ENCODE measurements around the gene IGLL5.
"Not testable (repeated sequence)": the region's sequence is repeated elsewhere in the genome, so short reads cannot be mapped to it uniquely, and the experiment has no call there.

Gene IGLL5

GRCh38 chr22:22916952-22917290 is 29.3 kb downstream of the IGLL5 start:
- DNase-seq = no peak

- DNase-seq = no peak
Observed at GRCh38 chr22:22917377-22917776, 29.8 kb downstream of the IGLL5 start.

DNA sequence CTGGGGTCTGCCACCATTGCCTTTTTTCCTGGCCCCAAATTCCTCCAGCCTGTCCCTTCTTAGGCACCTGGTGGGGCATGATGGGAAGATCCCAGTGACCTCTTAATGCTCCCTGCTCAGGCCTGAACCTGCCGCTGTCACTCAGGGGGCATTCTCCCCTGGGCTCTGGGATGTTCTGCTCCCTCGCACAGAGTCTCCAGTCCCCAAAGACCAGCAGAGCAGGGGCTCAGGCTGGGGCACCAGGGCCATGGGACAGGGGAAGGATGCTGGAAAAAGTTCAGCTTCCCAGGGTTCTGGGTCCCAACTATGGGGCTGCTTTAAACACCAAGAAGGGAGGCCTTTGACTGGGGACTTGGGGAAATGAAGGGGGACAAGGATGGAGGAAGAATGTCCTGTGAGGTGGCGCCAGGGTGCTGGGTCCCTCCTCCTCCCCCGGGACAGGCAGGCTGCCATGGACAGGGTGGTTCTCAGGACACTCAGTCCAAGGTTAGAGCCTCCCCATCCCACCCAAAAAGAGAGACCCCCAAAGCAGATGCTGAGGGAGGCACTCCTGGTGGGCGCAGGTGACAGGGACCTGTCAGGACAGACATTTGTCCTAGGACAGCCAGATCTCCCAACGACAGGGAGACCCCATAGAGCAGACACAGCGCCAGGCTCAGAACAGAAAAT is 30.8 kb downstream of the IGLL5 start:
- DNase-seq = no peak

DNA sequence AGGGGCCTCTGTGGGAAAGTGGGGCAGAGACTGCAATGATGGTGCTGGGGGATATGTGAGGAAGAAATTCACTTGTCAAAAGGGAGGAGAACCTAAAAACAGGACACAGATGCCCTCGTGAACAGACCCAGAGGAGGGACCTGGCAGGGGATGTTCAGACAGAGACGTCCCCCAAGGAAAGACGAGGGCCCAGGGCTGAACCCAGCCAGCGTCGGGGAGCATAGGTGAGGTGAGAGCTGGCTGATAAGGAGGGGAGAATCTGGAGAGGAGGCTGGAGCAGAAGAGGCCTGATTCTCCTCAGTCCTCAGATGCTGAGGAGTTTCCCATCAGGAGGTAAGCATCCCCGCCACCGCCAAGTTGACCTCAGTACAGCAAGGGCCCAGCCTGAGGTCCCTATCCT is 31.4 kb downstream of the IGLL5 start:
- DNase-seq = no peak

DNA sequence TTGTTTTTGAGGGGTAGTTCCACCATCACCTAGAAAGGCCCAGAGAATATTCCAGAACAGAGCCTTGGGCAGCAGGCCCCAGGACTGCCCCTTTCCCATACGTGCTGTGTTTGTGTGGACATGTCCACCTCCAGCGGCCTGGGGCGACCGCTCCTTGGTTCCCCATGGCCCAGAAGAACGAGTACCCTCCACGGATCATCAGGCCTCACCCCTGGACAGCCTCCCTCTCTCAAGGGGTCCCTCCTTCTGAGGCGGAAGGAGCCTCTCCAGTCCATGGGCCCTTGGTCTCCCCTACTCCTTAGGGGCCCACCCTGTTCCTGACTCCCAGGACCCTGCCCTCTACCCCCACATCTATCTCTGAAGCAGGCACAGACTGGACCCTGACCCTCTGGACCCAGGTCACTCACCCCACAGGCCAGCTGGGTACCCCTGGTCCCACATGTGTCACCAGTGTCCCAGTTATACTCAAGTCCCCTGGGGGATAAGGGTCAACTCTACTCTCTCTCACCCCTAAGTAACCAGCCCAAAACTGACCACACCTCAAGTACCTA is 32.6 kb downstream of the IGLL5 start:
- no peak for DNase-seq

GRCh38 chr22:22920910-22921550 is 33.4 kb downstream of the IGLL5 start:
- DNase-seq = no peak

GRCh38 chr22:22921575-22921974 is 34.0 kb downstream of the IGLL5 start:
- DNase-seq = no peak

DNA sequence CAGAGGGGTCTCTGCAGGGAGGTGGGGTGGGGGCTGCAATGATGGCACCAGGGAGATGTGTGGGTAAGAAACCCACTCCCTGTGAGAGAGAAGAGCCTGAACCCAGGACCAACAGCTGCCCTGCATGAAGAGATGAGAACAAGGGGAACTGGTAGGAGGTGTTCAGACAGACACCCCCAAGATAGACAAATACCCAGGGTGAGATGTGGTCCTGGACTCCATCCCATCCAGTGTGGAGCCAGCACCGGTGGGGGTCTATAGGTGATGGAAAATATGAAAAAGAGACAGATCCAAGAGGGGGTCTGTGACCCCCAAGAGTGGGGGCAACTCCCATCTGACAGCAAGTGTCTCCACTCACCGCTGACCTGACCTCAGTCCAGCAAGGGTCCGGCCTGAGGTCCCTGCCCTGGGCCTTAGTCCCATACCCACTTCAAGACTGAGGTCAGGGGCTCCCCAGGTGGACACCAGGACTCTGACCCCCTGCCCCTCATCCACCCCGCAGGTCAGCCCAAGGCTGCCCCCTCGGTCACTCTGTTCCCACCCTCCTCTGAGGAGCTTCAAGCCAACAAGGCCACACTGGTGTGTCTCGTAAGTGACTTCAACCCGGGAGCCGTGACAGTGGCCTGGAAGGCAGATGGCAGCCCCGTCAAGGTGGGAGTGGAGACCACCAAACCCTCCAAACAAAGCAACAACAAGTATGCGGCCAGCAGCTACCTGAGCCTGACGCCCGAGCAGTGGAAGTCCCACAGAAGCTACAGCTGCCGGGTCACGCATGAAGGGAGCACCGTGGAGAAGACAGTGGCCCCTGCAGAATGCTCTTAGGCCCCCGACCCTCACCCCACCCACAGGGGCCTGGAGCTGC is 34.7 kb downstream of the IGLL5 start:
- DNase-seq = not testable (repeated sequence)

DNA sequence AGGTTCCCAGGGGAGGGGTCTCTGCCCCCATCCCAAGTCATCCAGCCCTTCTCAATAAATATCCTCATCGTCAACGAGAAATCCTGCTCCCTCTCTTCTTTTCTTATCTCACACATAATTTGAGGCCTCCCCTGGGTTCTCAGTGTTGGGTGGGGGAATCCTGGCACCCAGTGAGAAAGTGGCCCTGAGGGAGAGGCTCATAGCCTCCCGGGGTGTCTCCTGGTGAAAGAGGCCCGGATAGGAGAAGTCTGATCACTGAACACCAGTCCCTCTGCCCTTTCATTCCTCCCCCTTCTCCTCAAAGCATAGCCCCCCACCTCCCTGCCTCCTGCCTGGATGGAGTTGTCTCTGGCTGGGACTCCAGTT is 35.3 kb downstream of the IGLL5 start:
- no peak for DNase-seq

DNA sequence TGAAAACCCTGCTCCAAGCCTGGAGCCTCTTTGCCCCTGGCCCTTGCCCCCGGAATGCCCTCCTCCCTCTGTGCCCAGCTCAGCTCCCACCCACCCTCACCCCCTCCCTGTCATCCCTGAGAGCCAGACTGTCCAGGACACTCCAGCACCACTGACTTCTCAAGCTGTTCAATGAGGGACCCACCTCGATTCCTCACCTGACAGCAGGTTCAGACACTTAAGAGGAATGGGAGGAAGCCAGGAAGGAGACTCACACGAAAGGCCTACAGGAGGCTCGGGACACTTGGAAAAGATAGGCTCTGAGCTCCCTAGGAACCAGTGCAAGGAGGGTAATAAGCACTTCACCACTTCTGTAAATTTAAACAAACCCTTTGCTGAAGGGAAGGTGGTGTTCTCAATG is 35.8 kb downstream of the IGLL5 start:
- DNase-seq = no peak

DNA sequence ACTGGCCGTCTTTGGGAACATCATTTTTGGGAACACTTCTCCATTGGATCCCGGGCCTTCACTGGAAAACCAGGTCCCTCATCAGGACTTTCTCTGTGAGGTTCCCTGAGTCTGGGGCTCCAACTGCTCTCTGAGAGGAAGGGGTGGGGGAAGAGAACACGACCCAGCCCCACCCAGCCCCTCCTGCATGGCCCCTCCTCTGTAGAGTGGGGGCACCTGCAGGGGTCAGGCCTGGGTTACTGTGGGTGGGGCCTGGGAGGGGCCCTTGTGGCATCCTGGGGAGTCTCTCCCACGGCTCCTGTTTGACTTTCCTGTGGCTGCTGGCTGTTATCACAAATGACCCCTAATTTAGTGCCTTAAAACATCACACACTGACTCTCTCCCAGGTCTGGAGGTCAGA is 36.3 kb downstream of the IGLL5 start:
- DNase-seq = no peak

DNA sequence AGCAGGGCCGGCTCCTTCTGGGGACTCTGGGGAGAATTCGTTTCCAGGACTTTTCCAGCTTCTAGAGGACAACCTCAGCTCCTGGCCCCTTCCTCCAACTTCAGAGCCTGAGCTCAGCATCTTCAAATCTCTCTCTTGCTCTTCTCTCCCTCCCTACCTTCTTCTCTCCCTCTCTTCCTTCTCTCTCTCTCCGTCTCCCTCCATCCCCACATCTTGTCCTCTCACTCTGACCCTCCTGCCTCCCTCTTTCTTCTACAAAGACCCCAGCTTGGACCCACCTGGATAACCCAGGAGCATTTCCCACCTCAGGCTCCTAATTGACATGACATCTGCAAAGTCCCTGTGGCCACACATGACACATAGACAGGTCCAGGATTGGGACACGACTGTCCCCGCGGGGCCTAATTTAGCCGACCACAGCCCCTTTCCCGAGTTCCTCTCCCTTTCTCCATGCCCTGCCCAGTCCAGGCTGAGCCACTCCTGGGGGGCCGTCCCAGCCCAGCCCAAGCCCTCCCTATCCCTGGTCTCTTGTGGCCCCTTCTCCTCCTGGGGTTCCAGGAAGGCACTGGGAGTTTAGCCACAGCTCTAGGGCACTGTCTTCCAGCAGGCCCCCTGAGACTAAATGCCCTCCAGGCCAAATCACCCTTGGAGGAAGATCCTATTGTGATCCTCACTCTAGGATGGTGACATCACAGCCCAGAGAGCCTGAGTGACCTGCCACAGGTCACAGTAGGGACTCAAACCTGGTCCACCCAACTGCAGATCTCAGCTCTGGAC is 36.9 kb downstream of the IGLL5 start:
- DNase-seq = no peak

GRCh38 chr22:22925146-22925804 is 37.7 kb downstream of the IGLL5 start:
- DNase-seq = no peak

DNA sequence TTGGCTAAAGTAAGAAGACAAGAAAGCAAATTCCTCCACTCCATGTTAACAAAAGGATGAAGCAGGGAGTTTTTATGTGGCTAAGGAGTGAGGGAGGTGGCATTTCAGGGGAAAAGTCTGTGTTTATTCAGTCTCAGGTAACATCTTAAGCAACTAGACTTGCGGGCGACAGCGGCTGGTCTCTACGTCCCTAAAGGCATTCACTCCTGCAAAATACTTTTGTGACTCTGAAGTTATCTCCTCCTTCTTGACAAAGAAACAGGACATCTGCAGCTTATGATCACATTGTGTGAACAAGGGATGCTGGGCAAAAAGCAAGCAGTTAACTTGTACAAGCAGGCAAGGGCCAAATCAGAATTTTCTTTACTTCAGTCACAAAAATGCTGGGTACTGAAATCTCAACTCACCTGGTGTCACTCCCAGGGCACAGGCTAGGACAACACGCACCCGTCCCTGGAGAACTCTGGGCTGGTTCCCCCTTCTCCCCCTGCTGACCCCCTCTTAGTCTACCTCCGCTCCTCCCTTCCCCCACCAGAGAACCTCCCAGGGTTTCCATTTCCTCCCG is 38.3 kb downstream of the IGLL5 start:
- no peak for DNase-seq

GRCh38 chr22:22926370-22927195 is 39.0 kb downstream of the IGLL5 start:
- no peak for DNase-seq

DNA sequence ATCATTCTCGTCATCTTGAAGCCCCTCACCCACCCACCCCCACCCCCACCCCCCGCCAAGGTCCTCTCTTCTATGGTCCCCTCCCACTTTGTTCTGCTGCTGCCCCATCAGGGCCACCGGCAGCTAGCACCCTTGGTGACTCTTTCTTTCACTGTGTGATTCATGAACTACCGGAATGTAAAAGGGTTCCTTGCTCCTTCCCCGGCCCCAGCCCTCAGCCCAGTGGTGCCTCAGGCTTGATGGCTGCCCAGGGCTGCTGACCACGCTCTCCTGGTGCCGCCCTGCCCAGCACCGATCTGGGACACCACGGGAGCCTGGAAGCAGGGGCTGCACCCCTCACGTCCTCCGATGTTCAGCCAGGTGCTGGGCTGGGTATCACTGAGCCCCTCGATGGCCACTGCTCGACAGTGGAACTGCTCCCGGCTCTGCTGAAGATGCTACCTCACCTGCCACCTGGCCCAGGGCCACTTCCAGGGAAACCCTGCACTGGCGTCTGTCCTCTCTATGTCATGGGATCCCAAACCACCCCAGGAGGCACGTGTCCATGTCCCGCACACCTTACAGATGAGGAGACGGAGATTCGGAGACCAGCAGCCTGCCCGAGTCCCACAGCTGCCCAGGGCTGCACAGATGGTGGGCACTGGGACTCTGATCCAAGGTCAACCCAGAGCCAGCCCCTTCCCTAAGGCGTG is 39.7 kb downstream of the IGLL5 start:
- no peak for DNase-seq

- no peak for DNase-seq
Observed at GRCh38 chr22:22927888-22928665, 40.5 kb downstream of the IGLL5 start.

DNA sequence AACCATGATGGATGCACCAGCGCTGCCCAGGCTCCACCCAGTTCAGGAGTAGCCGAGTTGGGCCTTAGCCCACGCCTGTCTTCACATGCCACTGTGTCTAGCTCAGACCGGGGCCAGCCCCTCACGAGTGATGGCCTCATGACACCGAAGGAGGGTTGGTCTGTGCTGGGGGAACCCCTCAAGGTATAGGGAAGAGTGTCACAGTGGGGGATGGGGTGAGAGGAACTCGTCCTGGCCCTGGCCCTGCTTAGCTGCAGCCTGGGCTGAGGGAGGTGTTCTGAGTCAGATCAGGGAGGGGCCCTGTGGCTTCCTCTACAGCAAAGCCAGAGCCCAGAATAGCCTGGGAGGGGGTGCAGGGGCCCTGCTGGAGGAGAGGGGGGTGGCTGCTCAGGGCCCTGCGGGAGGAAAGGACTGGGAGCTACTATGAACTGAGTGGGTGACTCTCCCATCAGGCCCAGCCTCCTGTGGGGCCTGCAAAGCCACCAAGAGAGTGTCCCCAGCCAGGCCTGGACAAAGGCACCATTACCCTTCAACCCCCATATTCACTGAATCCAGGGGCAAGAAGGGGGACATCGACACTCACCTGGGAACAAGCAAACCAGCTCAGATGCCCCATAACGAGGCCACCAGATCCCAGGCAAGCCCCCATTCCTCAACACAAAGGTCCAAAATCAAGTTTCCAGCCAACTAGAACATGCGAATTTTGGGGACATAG is 41.2 kb downstream of the IGLL5 start:
- DNase-seq = peak; percentile 57
